B cell (primary cell): ENCODE results near the gene ITGA3. TPM values are rescaled to one million over a fixed set of nuclear protein-coding genes. Genes with fewer than 3 reads are reported as not detected.

Source experiments
- ATAC-seq: fragments of 200-7000 bp; cut with Tn5 transposase; one replicate; pipeline ENCODE4 v1.10.0; 2021; ENCODE audit warnings: low read depth, mild to moderate bottlenecking, moderate number of reproducible peaks, moderate library complexity
- CTCF ChIA-PET: fragments of 350-600 bp; sonication (Branson Sonifier 250); formaldehyde crosslinking; loops from one replicate; lab custom pipeline; 2021; ENCODE audit warnings: antibody characterized with exemption, inconsistent platforms; lab: Charles Lee
- POLR2A ChIA-PET: fragments of 350-600 bp; sonication (Branson Sonifier 250); formaldehyde crosslinking; loops from one replicate; lab custom pipeline; 2021; ENCODE audit warnings: antibody characterized with exemption; lab: Charles Lee
- DNase-seq: peaks from one replicate; pipeline ENCODE4 v3.0.0; 2013
- H2AFZ ChIP-seq: 2 replicates; pipeline ENCODE4 v1.6.1; 2012; ENCODE audit warnings: mild to moderate bottlenecking, low read depth, low read length; ENCODE audit not compliant: insufficient read depth, poor library complexity, severe bottlenecking
- H3K27ac ChIP-seq, 2 donors: 1 replicate in 1 of 2; 2 replicates in 1 of 2; pipeline ENCODE4 v1.5.1; 2012 to 2013; ENCODE audit warnings: low read length in 2 of 2, mild to moderate bottlenecking in 2 of 2, moderate library complexity in 1 of 2
- H3K27me3 ChIP-seq, 4 experiments: fragments of 200-600 bp in 1 of 4; sonication (generic) in 1 of 4; replicated peaks in 1 of 4; 1 replicate in 2 of 4; 2 replicates in 2 of 4; pipeline versions ENCODE4 v1.6.1 to v1.7.0; 2013 to 2016; ENCODE audit warnings: low read length in 3 of 4, mild to moderate bottlenecking in 2 of 4, mixed read lengths in 1 of 4, moderate library complexity in 1 of 4; ENCODE audit not compliant: insufficient read depth in 4 of 4, control insufficient read depth in 3 of 4; ENCODE audit errors: control extremely low read depth in 1 of 4
- H3K36me3 ChIP-seq, 2 experiments: replicated peaks in 1 of 2; 1 replicate in 1 of 2; 2 replicates in 1 of 2; pipeline versions ENCODE4 v1.6.1 to v1.7.1; 2013; ENCODE audit warnings: low read length in 1 of 2; ENCODE audit not compliant: insufficient read depth in 2 of 2, control insufficient read depth in 1 of 2; ENCODE audit errors: control extremely low read depth in 1 of 2, extremely low read depth in 1 of 2
- H3K4me1 ChIP-seq, 2 donors: fragments of 200-600 bp in 1 of 2; sonication (generic) in 1 of 2; 1 replicate in 1 of 2; 2 replicates in 1 of 2; pipeline versions ENCODE4 v1.5.1 to v1.6.1; 2013 to 2017; ENCODE audit warnings: low read length in 2 of 2; ENCODE audit not compliant: control insufficient read depth in 2 of 2, insufficient read depth in 2 of 2
- H3K4me2 ChIP-seq: replicated peaks from 2 replicates; pipeline ENCODE3; 2012; ENCODE audit warnings: mild to moderate bottlenecking, low read depth, low read length; ENCODE audit not compliant: poor library complexity, severe bottlenecking
- H3K4me3 ChIP-seq, 5 experiments: fragments of 200-600 bp in 1 of 5; sonication (generic) in 1 of 5; 1 replicate in 3 of 5; 2 replicates in 2 of 5; pipeline versions ENCODE4 v1.5.1 to v1.7.0; 2011 to 2016; ENCODE audit warnings: low read length in 4 of 5, mild to moderate bottlenecking in 4 of 5, low read depth in 2 of 5, control low read depth in 1 of 5, moderate library complexity in 1 of 5; ENCODE audit not compliant: insufficient read depth in 1 of 5; ENCODE audit errors: control extremely low read depth in 1 of 5, extremely low read depth in 1 of 5
- H3K79me2 ChIP-seq: fragments of 200-600 bp; sonication (generic); one replicate; pipeline ENCODE4 v1.6.0; 2016; ENCODE audit warnings: low read length; ENCODE audit not compliant: control insufficient read depth, insufficient read depth
- H3K9ac ChIP-seq: fragments of 200-600 bp; sonication (generic); 2 replicates; pipeline ENCODE4 v1.6.1; 2017; ENCODE audit warnings: mild to moderate bottlenecking, low read length, moderate library complexity
- H3K9me3 ChIP-seq, 3 donors: one replicate each; pipeline versions ENCODE4 v1.6.1 to v1.7.1; 2013; ENCODE audit warnings: low read length in 2 of 3; ENCODE audit not compliant: control insufficient read depth in 2 of 3, insufficient read depth in 1 of 3; ENCODE audit errors: control extremely low read depth in 1 of 3
- H4K20me1 ChIP-seq: 2 replicates; pipeline ENCODE4 v1.6.0; 2012; ENCODE audit warnings: mild to moderate bottlenecking, low read length; ENCODE audit not compliant: insufficient read depth, control insufficient read depth, poor library complexity, severe bottlenecking
- H3K27ac Mint-ChIP-seq: one replicate; pipeline ENCODE4 v1.8.0; 2021; ENCODE audit warnings: mixed read lengths
- H3K27me3 Mint-ChIP-seq: one replicate; pipeline ENCODE4 v1.8.0; 2021; ENCODE audit warnings: mixed read lengths
- H3K4me1 Mint-ChIP-seq: one replicate; pipeline ENCODE4 v1.8.0; 2021; ENCODE audit warnings: mixed read lengths
- H3K4me3 Mint-ChIP-seq: one replicate; pipeline ENCODE4 v1.8.0; 2021; ENCODE audit warnings: mixed read lengths
- H3K9me3 Mint-ChIP-seq: one replicate; pipeline ENCODE4 v1.8.0; 2022; ENCODE audit warnings: mixed read lengths; ENCODE audit not compliant: insufficient read depth
- EZH2 ChIP-seq: IDR thresholded peaks from 2 replicates; pipeline ENCODE4 v1.6.1; 2012; ENCODE audit warnings: borderline replicate concordance, low read depth, mild to moderate bottlenecking, moderate library complexity, low read length; ENCODE audit not compliant: insufficient read depth, poor library complexity, severe bottlenecking
- WGBS: methylation state at CpG from one replicate; pipeline ENCODE4 v1.1.5; 2013; ENCODE audit warnings: missing lambda C conversion rate; ENCODE audit not compliant: insufficient coverage; 5-methylcytosine and 5-hydroxymethylcytosine counted together
- intact Hi-C: fragments of 100-400 bp; cut with micrococcal nuclease; formaldehyde crosslinking; loops from one replicate; pipeline ENCODE4 v1.10.0; 2022
- polyA plus RNA-seq: library from polyadenylated mRNA; depleted of rRNA; stranded (reverse); fragments of >200 nt; gene quantifications from 2 replicates; pipeline ENCODE4 v1.2.3, GENCODE V29; 2012
- total RNA-seq, 2 donors: library from RNA; stranded (reverse); fragments of 120-200 nt in 1 of 2; gene quantifications; 1 replicate in 1 of 2; 2 replicates in 1 of 2; pipeline versions ENCODE4 v1.2.3 to v1.2.4, GENCODE V29; 2013 to 2022
- TF ChIP-seq, protein P1 (sequence below): fragments of 200-600 bp; IDR thresholded peaks from one replicate; pipeline ENCODE4 v1.8.0; 2022; ENCODE audit warnings: antibody characterized with exemption, mild to moderate bottlenecking

The ITGA3 gene
- total and polyA plus RNA-seq, 2 donors (not counting 1 experiment from before 2014, with no cell fraction given), result 11.9 to 13.3 TPM

DNA sequence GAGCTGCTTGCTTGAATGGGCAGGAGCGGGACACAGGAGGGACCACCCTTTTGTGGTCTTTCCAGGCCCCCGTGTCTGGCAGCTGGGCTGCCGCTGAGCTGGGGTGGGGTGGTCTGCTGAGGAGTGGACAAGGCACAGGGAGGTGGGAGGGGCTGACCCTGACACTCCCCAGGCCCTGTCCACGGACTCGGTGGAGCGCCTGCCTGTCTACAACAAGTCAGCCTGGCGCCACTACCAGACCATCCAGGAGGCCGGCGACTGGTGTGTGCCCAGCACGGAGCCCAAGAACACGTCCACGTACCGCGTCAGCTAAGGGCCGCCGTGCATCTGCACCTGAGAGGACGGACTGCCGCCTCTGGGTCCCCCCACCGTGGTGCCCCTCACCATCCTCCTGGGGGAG, 53.9 kb downstream of the ITGA3 start:
- TF ChIP-seq, protein P1, sequence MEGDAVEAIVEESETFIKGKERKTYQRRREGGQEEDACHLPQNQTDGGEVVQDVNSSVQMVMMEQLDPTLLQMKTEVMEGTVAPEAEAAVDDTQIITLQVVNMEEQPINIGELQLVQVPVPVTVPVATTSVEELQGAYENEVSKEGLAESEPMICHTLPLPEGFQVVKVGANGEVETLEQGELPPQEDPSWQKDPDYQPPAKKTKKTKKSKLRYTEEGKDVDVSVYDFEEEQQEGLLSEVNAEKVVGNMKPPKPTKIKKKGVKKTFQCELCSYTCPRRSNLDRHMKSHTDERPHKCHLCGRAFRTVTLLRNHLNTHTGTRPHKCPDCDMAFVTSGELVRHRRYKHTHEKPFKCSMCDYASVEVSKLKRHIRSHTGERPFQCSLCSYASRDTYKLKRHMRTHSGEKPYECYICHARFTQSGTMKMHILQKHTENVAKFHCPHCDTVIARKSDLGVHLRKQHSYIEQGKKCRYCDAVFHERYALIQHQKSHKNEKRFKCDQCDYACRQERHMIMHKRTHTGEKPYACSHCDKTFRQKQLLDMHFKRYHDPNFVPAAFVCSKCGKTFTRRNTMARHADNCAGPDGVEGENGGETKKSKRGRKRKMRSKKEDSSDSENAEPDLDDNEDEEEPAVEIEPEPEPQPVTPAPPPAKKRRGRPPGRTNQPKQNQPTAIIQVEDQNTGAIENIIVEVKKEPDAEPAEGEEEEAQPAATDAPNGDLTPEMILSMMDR, result no peak
- TF ChIP-seq EZH2, result no peak
- WGBS, result 92% methylated on average over 14 of the region's 19 CpGs
- Histone ChIP-seq H2AFZ (no peak overlapping the region), H3K9me3 (no peaks in the 10 kb centered on the region), H3K27me3 (peaks cover 0 to 3% (median 0%) of the 10 kb centered on the region in 4 experiments), H4K20me1 (no peaks in the 10 kb centered on the region), H3K79me2 (no peaks in the 10 kb centered on the region), H3K4me3 (no peak overlapping the region), H3K9ac (no peak overlapping the region), H3K4me2 (no peak overlapping the region), H3K27ac (no peak overlapping the region), H3K36me3 (peaks cover 0 to 45% of the 10 kb centered on the region in 2 experiments), H3K4me1 (no peaks in the 10 kb centered on the region)
- H3K27me3 Mint-ChIP-seq, result peaks cover 6% of the 10 kb centered on the region
- ATAC-seq (no peak), DNase-seq (no peak)
- intact Hi-C loops, result no loop called here
- peaks cover under 1% of the 10 kb centered on the region for H3K4me1 Mint-ChIP-seq
- ChIA-PET POLR2A (no interaction called here), CTCF (interaction anchor here (2.4 kb wide), 1 partner anchor 16 kb away, joined by 18 read pairs; no protein-coding TSS in a partner anchor)
- no peak overlapping the region for H3K27ac Mint-ChIP-seq
- H3K9me3 Mint-ChIP-seq, result no peaks in the 10 kb centered on the region
- H3K4me3 Mint-ChIP-seq, result no peak overlapping the region

DNA sequence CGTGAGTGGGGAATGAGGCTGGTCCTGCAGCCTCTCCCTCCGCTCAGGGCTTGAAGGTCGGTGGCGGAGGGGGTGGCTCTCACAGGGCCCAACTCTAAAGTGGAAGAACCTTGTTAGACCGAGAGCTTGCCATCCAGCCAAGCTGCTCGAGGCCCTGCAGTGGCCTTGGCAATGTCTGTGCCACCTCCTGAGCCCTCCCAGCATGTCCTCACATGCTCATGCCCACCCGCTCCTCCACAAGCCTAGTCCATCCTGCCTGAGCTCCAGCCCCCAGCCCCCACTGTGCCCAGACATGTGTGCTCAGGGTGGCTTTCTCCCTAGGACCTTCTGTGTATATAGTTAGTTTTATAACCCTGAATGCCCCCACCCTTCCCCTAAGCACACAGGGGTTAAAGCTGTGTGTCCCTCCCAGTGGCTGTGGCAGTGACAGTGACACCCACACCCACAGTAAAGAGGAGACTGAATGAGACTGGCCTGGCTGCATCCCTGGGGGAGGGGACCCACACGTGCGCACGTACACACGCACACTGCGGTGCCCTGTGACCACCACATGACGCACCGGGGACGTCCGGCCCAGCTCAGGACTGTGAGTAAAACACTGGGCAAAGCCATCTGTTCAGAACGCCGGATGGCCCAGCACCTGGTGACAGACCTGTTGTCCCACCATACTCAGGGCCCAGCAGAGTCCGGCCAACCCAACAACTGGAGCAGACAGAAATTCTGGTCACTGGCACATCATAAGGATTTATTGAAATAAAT, 54.9 kb downstream of the ITGA3 start:
- Mint-ChIP-seq H3K4me1 (peaks cover 6% of the 10 kb centered on the region), H3K27me3 (peaks cover 14% of the 10 kb centered on the region), H3K9me3 (no peaks in the 10 kb centered on the region), H3K27ac (no peak overlapping the region), H3K4me3 (no peak overlapping the region)
- Histone ChIP-seq H4K20me1 (no peaks in the 10 kb centered on the region), H3K4me2 (no peak overlapping the region), H3K36me3 (peaks cover 0 to 36% of the 10 kb centered on the region in 2 experiments), H3K27me3 (peaks cover 0 to 13% (median 6%) of the 10 kb centered on the region in 4 experiments), H3K9ac (no peak overlapping the region), H3K79me2 (no peaks in the 10 kb centered on the region), H3K4me3 (no peak overlapping the region), H3K4me1 (peaks cover 0 to 8% of the 10 kb centered on the region in 2 donors), H3K27ac (no peak overlapping the region), H2AFZ (no peak overlapping the region), H3K9me3 (no peaks in the 10 kb centered on the region)
- ATAC-seq (no peak), DNase-seq (no peak)
- ChIA-PET POLR2A (no interaction called here), CTCF (interaction anchor here (1.7 to 2.4 kb wide), 3 partner anchors 17 to 51 kb away, joined by 5 to 18 read pairs (median 9); no protein-coding TSS in a partner anchor)
- no peak for TF ChIP-seq EZH2
- TF ChIP-seq, protein P1, result no peak
- intact Hi-C loops, result no loop called here
- WGBS, result 95% methylated on average over 16 of the region's 19 CpGs
